ENCODE measurements around the gene SPRYD4. TPM values are rescaled to one million over a fixed set of nuclear protein-coding genes. Genes with fewer than 3 reads are reported as not detected.
"Not testable (repeated sequence)": the region's sequence is repeated elsewhere in the genome, so short reads cannot be mapped to it uniquely, and the experiment has no call there.

SPRYD4 gene
- total RNA-seq, 4 donors from 2014 or later = 2.4 to 3.1 (median 2.8) TPM

DNA sequence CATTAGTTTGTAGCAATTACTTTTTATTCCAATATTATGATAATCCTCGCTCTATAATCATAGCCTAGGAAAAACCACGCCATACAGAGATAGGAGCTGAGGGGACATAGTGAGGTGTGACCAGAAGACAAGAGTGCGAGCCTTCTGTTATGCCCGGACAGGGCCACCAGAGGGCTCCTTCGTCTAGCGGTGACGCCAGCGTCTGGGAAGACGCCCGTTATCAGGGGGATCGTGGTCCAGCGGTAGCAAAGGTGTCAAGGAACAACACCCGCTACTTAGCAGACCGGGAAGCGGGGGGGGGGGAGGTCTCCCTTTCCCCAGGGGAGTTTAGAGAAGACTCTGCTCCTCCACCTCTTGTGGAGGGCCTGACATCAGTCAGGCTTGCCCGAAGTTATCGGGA, 28.3 kb downstream of the SPRYD4 start:
- H3K27ac ChIP-seq, H3K27me3 ChIP-seq, H3K36me3 ChIP-seq, H3K9me3 ChIP-seq, H3K4me1 ChIP-seq: not testable (repeated sequence)
- peak overlapping the region in 1 of 4 donors; percentile 7 for H3K4me3 ChIP-seq
- peak; percentile 44 to 70 for DNase-seq (ENCODE audit: low spot score in 2 of 2)
- WGBS, 2 donors = 8 to 12% methylated on average over 15 to 17 of the region's 17 CpGs
- peak in 4 of 5 experiments; percentile 17 to 47 (median 31) for TF ChIP-seq CTCF (IDR thresholded peaks at IDR 0.05)

DNA sequence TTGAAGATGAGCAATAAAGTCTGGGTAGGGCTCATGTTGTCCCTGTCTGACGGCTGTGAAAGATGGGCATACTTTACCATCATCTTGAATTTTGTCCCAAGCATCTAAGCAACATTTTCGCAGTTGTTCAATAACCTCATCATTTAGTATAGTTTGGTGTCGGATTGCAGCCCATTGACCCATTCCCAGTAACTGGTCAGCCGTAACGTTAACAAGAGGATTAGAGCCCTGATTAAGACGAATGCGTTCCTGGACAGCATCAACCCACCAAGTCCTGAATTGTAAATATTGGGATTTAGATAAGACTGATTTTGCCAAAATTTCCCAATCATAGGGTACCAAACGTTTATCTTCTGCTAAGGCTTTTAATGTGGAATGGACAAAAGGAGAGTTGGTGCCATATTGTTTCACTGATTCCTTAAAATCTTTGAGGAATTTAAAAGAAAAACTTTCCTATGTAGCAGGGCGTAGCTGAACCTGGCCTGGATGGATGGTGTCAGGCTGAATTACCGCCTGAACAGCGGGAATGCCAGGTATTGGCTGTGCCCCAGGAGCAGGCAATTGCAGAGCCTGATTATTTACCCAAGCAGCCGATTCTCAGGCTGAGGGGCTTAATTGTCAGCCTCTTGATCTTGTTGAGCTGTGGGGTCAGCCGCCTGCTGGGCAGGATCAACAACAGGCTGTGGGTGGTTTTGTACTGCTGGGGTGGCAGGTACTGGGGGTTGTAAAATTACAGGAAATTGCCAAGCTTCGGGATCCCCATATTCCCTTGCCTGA, 29.9 kb downstream of the SPRYD4 start:
- not testable (repeated sequence) for H3K27me3 ChIP-seq; DNase-seq (ENCODE audit: low spot score in 2 of 2); H3K27ac ChIP-seq; H3K36me3 ChIP-seq; H3K9me3 ChIP-seq; H3K4me1 ChIP-seq; H3K4me3 ChIP-seq
- 78 to 84% methylated on average over 14 of the region's 14 CpGs for WGBS, 2 donors

GRCh38 chr12:56499452-56499851, 31.1 kb downstream of the SPRYD4 start:
- 64 to 71% methylated on average over 9 of the region's 9 CpGs for WGBS, 2 donors
- not testable (repeated sequence) for H3K9me3 ChIP-seq; H3K4me1 ChIP-seq; H3K36me3 ChIP-seq; H3K27me3 ChIP-seq; DNase-seq (ENCODE audit: low spot score in 2 of 2); H3K27ac ChIP-seq; H3K4me3 ChIP-seq

GRCh38 chr12:56499879-56500278, 31.5 kb downstream of the SPRYD4 start:
- not testable (repeated sequence) for DNase-seq (ENCODE audit: low spot score in 2 of 2); H3K36me3 ChIP-seq; H3K4me3 ChIP-seq; H3K4me1 ChIP-seq; H3K27me3 ChIP-seq; H3K27ac ChIP-seq; H3K9me3 ChIP-seq
- 82% methylated on average over 13 of the region's 13 CpGs for WGBS, 2 donors

DNA sequence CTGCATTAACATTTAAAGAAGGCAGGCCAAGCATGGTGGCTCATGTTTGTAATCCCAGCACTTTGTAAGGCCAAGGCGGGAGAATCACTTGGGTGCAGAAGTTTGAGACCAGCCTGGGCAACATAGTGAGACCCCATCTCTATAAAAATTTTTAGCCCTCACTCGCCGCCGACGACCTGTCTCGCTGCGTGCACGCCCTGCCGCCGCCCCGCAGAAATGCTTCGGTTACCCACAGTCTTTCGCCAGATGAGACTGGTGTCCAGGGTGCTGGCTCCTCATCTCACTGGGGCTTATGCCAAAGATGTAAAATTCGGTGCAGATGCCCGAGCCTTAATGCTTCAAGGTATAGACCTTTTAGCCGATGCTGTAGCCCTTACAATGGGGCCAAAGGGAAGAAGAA, 42.4 kb downstream of the SPRYD4 start:
- Histone ChIP-seq H3K4me3 (no peak overlapping the region), H3K27ac (no peak overlapping the region), H3K4me1 (peaks cover 0 to 8% (median 0%) of the 10 kb centered on the region in 4 donors), H3K36me3 (no peaks in the 10 kb centered on the region), H3K27me3 (no peaks in the 10 kb centered on the region), H3K9me3 (no peaks in the 10 kb centered on the region)
- TF ChIP-seq EP300 (IDR thresholded peaks at IDR 0.05) = no peak
- TF ChIP-seq CTCF (IDR thresholded peaks at IDR 0.05) = no peak
- no peak for TF ChIP-seq POLR2A (IDR thresholded peaks at IDR 0.05)
- WGBS, 2 donors = 89 to 93% methylated on average over 16 of the region's 16 CpGs
- DNase-seq (ENCODE audit: low spot score in 2 of 2) = no peak

DNA sequence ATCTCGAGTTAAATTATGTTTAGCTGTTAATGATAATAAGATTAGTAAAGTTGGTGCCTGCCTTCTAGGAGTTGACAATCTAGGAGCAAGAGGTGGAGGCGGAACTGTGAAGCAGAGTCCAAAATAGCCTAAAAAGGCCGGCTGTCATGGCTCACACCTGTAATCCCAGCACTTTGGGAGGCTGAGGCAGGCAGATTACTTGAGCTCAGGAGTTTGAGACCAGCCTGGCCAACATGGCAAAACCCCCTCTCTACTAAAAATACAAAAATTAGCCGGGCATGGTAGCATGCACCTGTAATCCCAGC, 45.6 kb downstream of the SPRYD4 start:
- not testable (repeated sequence) for H3K4me3 ChIP-seq; H3K9me3 ChIP-seq; H3K36me3 ChIP-seq; H3K27me3 ChIP-seq; DNase-seq (ENCODE audit: low spot score in 2 of 2)
- WGBS, 2 donors = 57 to 58% methylated on average over 4 of the region's 4 CpGs
- H3K4me1 ChIP-seq = peaks cover 0 to 16% (median 0%) of the 10 kb centered on the region in 4 donors
- peak overlapping the region; percentile 29 to 79 (median 46) for H3K27ac ChIP-seq
- TF ChIP-seq CTCF (IDR thresholded peaks at IDR 0.05) = peak in 1 of 5 experiments; percentile 8

DNA sequence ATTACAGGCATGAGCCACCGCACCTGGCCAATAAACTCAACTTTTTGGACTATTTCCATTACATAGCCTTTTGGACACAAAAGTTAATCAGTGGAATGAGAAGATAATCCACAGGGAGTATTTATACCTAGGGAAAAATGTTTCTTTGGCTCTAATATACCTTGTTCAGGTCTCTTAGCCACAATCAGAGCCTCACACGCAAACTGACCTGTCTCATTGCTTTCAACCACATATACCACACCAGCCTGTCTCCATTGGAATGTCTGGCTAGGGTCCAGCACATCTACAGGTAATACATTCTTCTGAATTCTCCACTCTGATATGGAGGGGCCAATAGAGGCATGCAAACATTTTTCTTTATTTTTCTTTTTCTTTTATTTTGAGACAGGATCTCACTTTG, 49.5 kb downstream of the SPRYD4 start:
- TF ChIP-seq CTCF (IDR thresholded peaks at IDR 0.05) (no peak), EP300 (IDR thresholded peaks at IDR 0.05) (no peak), POLR2A (IDR thresholded peaks at IDR 0.05) (no peak)
- H3K27me3 ChIP-seq = no peaks in the 10 kb centered on the region
- no peak overlapping the region for H3K27ac ChIP-seq
- H3K36me3 ChIP-seq = no peaks in the 10 kb centered on the region
- H3K4me1 ChIP-seq = peaks cover 0 to 42% (median 8%) of the 10 kb centered on the region in 4 donors
- DNase-seq (ENCODE audit: low spot score in 2 of 2) = no peak
- H3K4me3 ChIP-seq = no peak overlapping the region
- 89 to 92% methylated on average over 2 of the region's 2 CpGs for WGBS, 2 donors
- no peaks in the 10 kb centered on the region for H3K9me3 ChIP-seq

Measured in tibial nerve (tissue), 4 donors.